ENCODE results near the gene BRICD5. TPM values are rescaled to one million over a fixed set of nuclear protein-coding genes. Genes with fewer than 3 reads are reported as not detected.
"Not testable (repeated sequence)": the region's sequence is repeated elsewhere in the genome, so short reads cannot be mapped to it uniquely, and the experiment has no call there.

The BRICD5 gene
- total RNA-seq (7.2 TPM), polyA plus RNA-seq (ENCODE audit: insufficient read depth, low read depth, low replicate concordance) (8.2 TPM)
- long read RNA-seq, donor 1, result 0 reads
- long read RNA-seq, donor 2, partial matches to known transcripts, result 0 of 1 reads
- long read RNA-seq, donor 2, other reads (novel, unspliced or antisense), result 0 of 1 reads
- long read RNA-seq, donor 3, result 0 reads
- long read RNA-seq, donor 4, result 0 reads
- long read RNA-seq, donor 5, result 0 reads
- long read RNA-seq, donor 6, result 0 reads
- long read RNA-seq, donor 7, partial matches to known transcripts, result 1 of 6 reads
- long read RNA-seq, donor 7, other reads (novel, unspliced or antisense), result 3 of 6 reads
- long read RNA-seq, donor 8, result 0 reads
- long read RNA-seq, donor 9, result 0 reads
- long read RNA-seq, donor 10, result 0 reads

DNA sequence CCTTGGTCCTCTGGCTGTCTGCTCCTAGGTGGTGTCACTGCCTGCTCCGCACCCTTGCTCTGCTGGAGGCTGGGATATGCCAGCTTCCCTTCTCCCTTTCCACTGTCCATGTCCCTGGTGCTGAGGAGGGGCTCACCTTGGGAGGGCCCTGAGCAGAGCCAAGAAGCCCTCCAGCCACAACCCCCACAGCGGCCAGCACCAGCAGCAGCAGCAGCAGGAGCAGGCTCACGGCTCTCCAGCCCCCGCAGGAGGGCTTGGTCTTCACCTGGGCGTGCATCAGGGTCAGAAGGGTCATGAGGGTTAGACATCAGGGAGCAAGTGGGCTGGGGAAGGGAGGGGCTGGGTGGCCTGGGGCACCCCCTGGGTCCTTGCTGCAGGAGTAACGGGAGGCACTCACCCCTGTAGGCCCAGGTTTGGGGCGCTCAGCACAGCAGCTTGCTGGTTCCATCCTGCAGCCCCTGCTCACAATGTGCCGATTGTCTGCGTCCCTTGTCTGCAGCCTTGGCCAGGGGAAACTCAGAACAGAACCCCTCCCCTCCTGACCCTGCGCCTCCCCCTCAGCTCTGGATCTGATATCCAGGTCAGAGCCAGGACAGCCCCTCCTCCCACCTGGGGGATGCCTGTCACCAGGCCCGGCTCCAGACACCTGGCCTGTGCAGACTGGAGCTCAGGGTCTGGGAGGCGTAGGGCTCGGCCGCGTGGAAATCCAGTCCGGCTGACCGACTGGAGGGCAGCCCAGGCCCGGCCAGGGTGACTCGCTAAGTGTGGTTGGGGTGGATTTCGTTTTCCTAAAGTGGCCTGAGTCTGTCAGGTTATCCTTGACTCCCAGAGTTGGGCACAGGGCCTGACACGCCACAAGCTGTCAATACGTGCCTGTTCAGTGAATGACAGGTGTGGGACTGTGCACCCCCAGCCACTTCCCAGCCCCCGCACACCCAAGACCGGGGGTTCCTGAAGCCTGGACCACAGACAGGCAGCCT lies at the start of gene BRICD5:
TSS of gene BRICD5 (minus strand) at position 478 of the 980 bp plus-strand sequence. CDS start at position 448, 30 bp downstream.
- no peak for TF ChIP-seq CTCF (IDR thresholded peaks at IDR 0.05; ENCODE audit: borderline replicate concordance, extremely low read depth, insufficient read depth)
- Histone ChIP-seq H3K27ac (ENCODE audit: low read depth in 2 of 2, low read length in 2 of 2) (no peak within 1 kb of the TSS), H3K9me3 (ENCODE audit: control insufficient read depth in 2 of 3, insufficient read depth in 1 of 3, low read length in 3 of 3) (no peaks in the 10 kb centered on the region), H3K4me3 (ENCODE audit: low read length in 3 of 3) (no peak within 1 kb of the TSS), H3K27me3 (ENCODE audit: control insufficient read depth, insufficient read depth, low read length) (no peaks in the 10 kb centered on the region), H3K9ac (ENCODE audit: low read length in 3 of 3) (no peak within 1 kb of the TSS), H3K4me1 (ENCODE audit: control insufficient read depth in 2 of 3, insufficient read depth in 2 of 3, low read depth in 1 of 3, low read length in 3 of 3) (peaks cover 0 to 37% (median 19%) of the 10 kb centered on the region in 3 donors), H3K36me3 (ENCODE audit: control insufficient read depth in 2 of 3, insufficient read depth in 3 of 3, low read length in 3 of 3) (peaks cover 0 to 4% (median 0%) of the 10 kb centered on the region in 3 donors)
- intact Hi-C loops (cut with DNase I), result no loop called here
- DNase-seq, result peak in 4 of 5 donors; percentile 41 to 70 (median 53)
- no peak for FAIRE-seq

GRCh38 chr16:2260250-2260649 lies 49.6 kb upstream of the BRICD5 start:
- H3K4me1 ChIP-seq (ENCODE audit: control insufficient read depth in 2 of 3, insufficient read depth in 2 of 3, low read depth in 1 of 3, low read length in 3 of 3), result no peaks in the 10 kb centered on the region
- FAIRE-seq, result no peak
- H3K9me3 ChIP-seq (ENCODE audit: control insufficient read depth in 2 of 3, insufficient read depth in 1 of 3, low read length in 3 of 3), result no peaks in the 10 kb centered on the region
- DNase-seq, result no peak
- H3K36me3 ChIP-seq (ENCODE audit: control insufficient read depth in 2 of 3, insufficient read depth in 3 of 3, low read length in 3 of 3), result peaks cover 8 to 52% (median 38%) of the 10 kb centered on the region in 3 donors
- no peak for TF ChIP-seq CTCF (IDR thresholded peaks at IDR 0.05; ENCODE audit: borderline replicate concordance, extremely low read depth, insufficient read depth)
- no peak overlapping the region for H3K27ac ChIP-seq (ENCODE audit: low read depth in 2 of 2, low read length in 2 of 2)
- no peak overlapping the region for H3K9ac ChIP-seq (ENCODE audit: low read length in 3 of 3)
- no peaks in the 10 kb centered on the region for H3K27me3 ChIP-seq (ENCODE audit: control insufficient read depth, insufficient read depth, low read length)
- intact Hi-C loops (cut with DNase I), result no loop called here
- H3K4me3 ChIP-seq (ENCODE audit: low read length in 3 of 3), result no peak overlapping the region

DNA sequence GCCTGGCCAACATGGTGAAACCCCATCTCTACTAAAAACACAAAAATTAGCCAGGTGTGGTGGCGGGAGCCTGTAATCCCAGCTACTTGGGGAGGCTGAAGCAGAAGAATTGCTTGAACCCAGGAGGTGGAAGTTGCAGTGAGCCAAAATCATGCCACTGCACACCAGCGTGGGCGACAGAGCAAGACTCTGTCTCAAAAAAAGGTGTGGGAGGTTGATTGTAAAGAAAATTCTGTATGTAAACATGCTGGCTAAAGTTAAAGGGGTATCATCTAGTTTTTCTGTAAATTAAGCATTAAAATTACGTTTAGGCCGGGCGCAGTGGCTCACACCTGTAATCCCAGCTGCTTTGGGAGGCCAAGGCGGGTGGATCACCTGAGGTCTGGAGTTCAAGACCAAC lies 47.9 kb upstream of the BRICD5 start:
- intact Hi-C loops (cut with DNase I); H3K4me1 ChIP-seq (ENCODE audit: control insufficient read depth in 2 of 3, insufficient read depth in 2 of 3, low read depth in 1 of 3, low read length in 3 of 3); H3K4me3 ChIP-seq (ENCODE audit: low read length in 3 of 3); H3K27me3 ChIP-seq (ENCODE audit: control insufficient read depth, insufficient read depth, low read length); DNase-seq; FAIRE-seq; H3K27ac ChIP-seq (ENCODE audit: low read depth in 2 of 2, low read length in 2 of 2); H3K9ac ChIP-seq (ENCODE audit: low read length in 3 of 3); H3K9me3 ChIP-seq (ENCODE audit: control insufficient read depth in 2 of 3, insufficient read depth in 1 of 3, low read length in 3 of 3): not testable (repeated sequence)
- peaks cover 7 to 56% (median 38%) of the 10 kb centered on the region in 3 donors for H3K36me3 ChIP-seq (ENCODE audit: control insufficient read depth in 2 of 3, insufficient read depth in 3 of 3, low read length in 3 of 3)

GRCh38 chr16:2257726-2258125 lies 47.1 kb upstream of the BRICD5 start:
- Histone ChIP-seq H3K9me3 (ENCODE audit: control insufficient read depth in 2 of 3, insufficient read depth in 1 of 3, low read length in 3 of 3) (no peaks in the 10 kb centered on the region), H3K4me1 (ENCODE audit: control insufficient read depth in 2 of 3, insufficient read depth in 2 of 3, low read depth in 1 of 3, low read length in 3 of 3) (no peaks in the 10 kb centered on the region), H3K4me3 (ENCODE audit: low read length in 3 of 3) (no peak overlapping the region), H3K36me3 (ENCODE audit: control insufficient read depth in 2 of 3, insufficient read depth in 3 of 3, low read length in 3 of 3) (peaks cover 5 to 57% (median 34%) of the 10 kb centered on the region in 3 donors), H3K27me3 (ENCODE audit: control insufficient read depth, insufficient read depth, low read length) (no peaks in the 10 kb centered on the region), H3K9ac (ENCODE audit: low read length in 3 of 3) (no peak overlapping the region), H3K27ac (ENCODE audit: low read depth in 2 of 2, low read length in 2 of 2) (no peak overlapping the region)
- no peak for TF ChIP-seq CTCF (IDR thresholded peaks at IDR 0.05; ENCODE audit: borderline replicate concordance, extremely low read depth, insufficient read depth)
- intact Hi-C loops (cut with DNase I), result no loop called here
- FAIRE-seq (no peak), DNase-seq (no peak)

Data from kidney (tissue), 22 donors.